ENCODE measurements around the gene CDR2.

Gene CDR2

GRCh38 chr16:22320572-22321339, 53.7 kb downstream of the CDR2 start:
- DNase-seq (ENCODE audit: insufficient read length, low spot score) (no peak), FAIRE-seq (no peak)
- no peak for TF ChIP-seq POLR2A (IDR thresholded peaks at IDR 0.05; ENCODE audit: low read depth, low read length)

GRCh38 chr16:22318690-22319358, 55.6 kb downstream of the CDR2 start:
- FAIRE-seq, result no peak
- peak; percentile 51 for DNase-seq (ENCODE audit: insufficient read length, low spot score)
- no peak for TF ChIP-seq POLR2A (IDR thresholded peaks at IDR 0.05; ENCODE audit: low read depth, low read length)

DNA sequence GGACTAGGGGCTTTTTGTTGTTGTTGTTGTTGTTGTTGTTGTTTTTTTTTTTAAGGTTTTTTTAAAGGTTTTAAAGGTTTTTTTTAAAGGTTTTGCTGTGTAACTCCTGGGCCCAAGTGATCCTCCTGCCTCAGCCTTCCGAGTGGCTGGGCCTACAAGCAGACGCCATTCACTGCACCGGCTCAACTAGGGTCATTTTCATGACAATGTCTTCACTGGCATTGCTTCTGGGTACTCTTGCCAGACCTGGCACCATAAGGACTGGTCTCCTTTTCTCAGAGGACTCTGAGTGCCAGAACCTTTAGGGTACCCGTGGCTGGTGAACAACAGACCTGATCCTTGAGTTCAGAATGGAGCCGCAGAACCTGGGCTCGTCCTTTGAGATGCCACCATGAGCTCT, 56.8 kb downstream of the CDR2 start:
- FAIRE-seq (no peak), DNase-seq (ENCODE audit: insufficient read length, low spot score) (no peak)
- no peak for TF ChIP-seq POLR2A (IDR thresholded peaks at IDR 0.05; ENCODE audit: low read depth, low read length)

- no peak for FAIRE-seq
- TF ChIP-seq POLR2A (IDR thresholded peaks at IDR 0.05; ENCODE audit: low read depth, low read length), result no peak
- DNase-seq (ENCODE audit: insufficient read length, low spot score), result no peak
Measured at GRCh38 chr16:22317001-22317530, 57.4 kb downstream of the CDR2 start.

- no peak for TF ChIP-seq POLR2A (IDR thresholded peaks at IDR 0.05; ENCODE audit: low read depth, low read length)
- no peak for FAIRE-seq
- no peak for DNase-seq (ENCODE audit: insufficient read length, low spot score)
Measured at GRCh38 chr16:22316411-22316811, 58.0 kb downstream of the CDR2 start.

DNA sequence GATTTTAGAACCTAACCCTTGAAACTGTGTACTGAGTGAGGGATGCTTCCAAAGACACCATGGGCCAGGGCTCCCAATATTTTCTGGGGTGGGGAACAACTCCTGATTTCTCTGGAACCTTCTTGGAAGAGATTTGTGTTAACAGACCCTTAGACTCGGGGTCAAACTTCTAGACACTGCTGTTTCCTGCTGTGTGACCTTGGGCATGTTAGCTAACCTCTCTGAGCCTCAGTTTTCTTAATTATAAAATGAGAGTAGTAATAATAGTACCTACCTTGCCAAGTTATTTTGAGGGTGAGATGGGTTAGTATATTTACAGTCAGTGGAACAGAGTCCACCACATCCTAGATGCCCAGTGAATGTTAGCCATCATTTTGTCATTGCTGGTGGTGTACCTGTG, 58.4 kb downstream of the CDR2 start:
- no peak for DNase-seq (ENCODE audit: insufficient read length, low spot score)
- no peak for TF ChIP-seq POLR2A (IDR thresholded peaks at IDR 0.05; ENCODE audit: low read depth, low read length)
- FAIRE-seq, result no peak

- no peak for TF ChIP-seq POLR2A (IDR thresholded peaks at IDR 0.05; ENCODE audit: low read depth, low read length)
- FAIRE-seq, result no peak
- DNase-seq (ENCODE audit: insufficient read length, low spot score), result no peak
Measured at GRCh38 chr16:22314661-22315626, 59.5 kb downstream of the CDR2 start.

GRCh38 chr16:22313876-22314470, 60.4 kb downstream of the CDR2 start:
- DNase-seq (ENCODE audit: insufficient read length, low spot score) (no peak), FAIRE-seq (no peak)
- TF ChIP-seq POLR2A (IDR thresholded peaks at IDR 0.05; ENCODE audit: low read depth, low read length), result no peak

GRCh38 chr16:22312897-22313781, 61.3 kb downstream of the CDR2 start:
- DNase-seq (ENCODE audit: insufficient read length, low spot score), result no peak
- TF ChIP-seq POLR2A (IDR thresholded peaks at IDR 0.05; ENCODE audit: low read depth, low read length), result no peak
- FAIRE-seq, result no peak

- FAIRE-seq, result no peak
Measured at GRCh38 chr16:22311520-22311919, 62.9 kb downstream of the CDR2 start.

DNA sequence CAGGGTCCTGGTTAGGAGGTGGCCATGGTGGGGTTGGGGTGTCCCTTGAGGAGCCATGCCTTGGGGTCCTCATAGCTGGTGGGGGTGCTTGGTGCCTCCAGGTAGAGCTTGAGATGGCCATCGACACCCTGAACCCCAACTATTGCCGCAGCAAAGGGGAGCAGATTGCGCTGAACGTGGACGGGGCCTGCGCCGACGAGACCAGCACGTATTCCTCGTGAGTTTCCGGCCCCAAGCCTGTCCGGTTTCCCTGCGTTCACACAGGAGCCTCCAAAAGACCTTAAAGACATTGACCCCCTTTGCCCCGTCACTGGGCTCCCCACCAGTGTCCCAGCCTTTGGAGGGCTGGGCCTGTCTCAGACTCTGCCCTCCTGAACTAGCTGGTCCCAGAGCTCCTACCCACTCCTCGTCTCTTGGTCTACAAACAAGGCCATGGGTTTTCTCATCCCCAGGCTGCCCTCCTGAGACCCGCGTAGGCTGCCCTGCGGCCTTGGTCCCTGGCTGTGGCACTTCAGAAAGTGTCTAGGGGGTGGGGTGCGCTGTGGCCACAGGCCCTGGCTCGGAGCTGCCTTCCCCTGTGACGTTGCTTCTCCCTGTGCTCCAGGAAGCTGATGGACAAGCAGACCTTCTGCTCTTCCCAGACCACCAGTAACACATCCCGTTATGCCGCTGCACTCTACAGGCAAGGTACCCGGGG, 65.4 kb downstream of the CDR2 start:
- DNase-seq (ENCODE audit: insufficient read length, low spot score), result no peak
- no peak for TF ChIP-seq POLR2A (IDR thresholded peaks at IDR 0.05; ENCODE audit: low read depth, low read length)
- FAIRE-seq, result no peak

More at GRCh38 chr16:22311520-22311919, 62.9 kb downstream of the CDR2 start:
- no peak for DNase-seq (ENCODE audit: insufficient read length, low spot score)
- TF ChIP-seq POLR2A (IDR thresholded peaks at IDR 0.05; ENCODE audit: low read depth, low read length), result no peak

- FAIRE-seq (no peak), DNase-seq (ENCODE audit: insufficient read length, low spot score) (no peak)
- no peak for TF ChIP-seq POLR2A (IDR thresholded peaks at IDR 0.05; ENCODE audit: low read depth, low read length)
Measured at GRCh38 chr16:22307838-22308237, 66.6 kb downstream of the CDR2 start.

Data from H54 (cell line).